SU-DHL-6 (cell line): ENCODE measurements around the gene CCNC.

Experiments used
- H2AFZ ChIP-seq: fragments of 200-600 bp; sonication (generic); 2 replicates; pipeline ENCODE4 v1.6.1; 2014; ENCODE audit warnings: low read depth, mild to moderate bottlenecking, moderate library complexity, mixed read lengths, antibody characterized with exemption, low read length; ENCODE audit not compliant: severe bottlenecking
- H3F3A ChIP-seq: fragments of 200-600 bp; shearing (Covaris generic); 2 replicates; pipeline ENCODE4 v1.6.0; 2016; ENCODE audit warnings: antibody characterized with exemption, mild to moderate bottlenecking; ENCODE audit not compliant: insufficient read depth
- H3K27ac ChIP-seq: fragments of 200-600 bp; sonication (generic); 2 replicates; pipeline ENCODE4 v1.5.1; 2016; ENCODE audit warnings: low read depth, mild to moderate bottlenecking, low read length, moderate library complexity, mixed read lengths
- H3K27me3 ChIP-seq: fragments of 200-600 bp; sonication (generic), shearing (Covaris generic); 2 replicates; pipeline ENCODE4 v1.6.0; 2014; ENCODE audit warnings: mild to moderate bottlenecking, low read length
- H3K36me3 ChIP-seq: fragments of 200-600 bp; sonication (generic); 2 replicates; pipeline ENCODE4 v1.6.1; 2014; ENCODE audit warnings: mild to moderate bottlenecking, low read length, mixed read lengths
- H3K4me2 ChIP-seq: fragments of 300-600, 200-600 bp; shearing (Covaris generic), sonication (generic); 2 replicates; pipeline ENCODE4 v1.6.0; 2014; ENCODE audit warnings: low read length, low read depth, mild to moderate bottlenecking; ENCODE audit not compliant: poor library complexity, severe bottlenecking
- H3K4me3 ChIP-seq: fragments of 200-600 bp; sonication (generic); 2 replicates; pipeline ENCODE4 v1.5.1; 2014; ENCODE audit warnings: antibody characterized with exemption, low read length, mild to moderate bottlenecking, mixed read lengths; ENCODE audit not compliant: insufficient read depth, poor library complexity, severe bottlenecking
- H3K79me2 ChIP-seq: fragments of 200-600 bp; sonication (generic); 2 replicates; pipeline ENCODE4 v1.6.1; 2014; ENCODE audit warnings: mild to moderate bottlenecking, low read length, moderate library complexity; ENCODE audit not compliant: insufficient read depth
- H3K9ac ChIP-seq: fragments of 200-600 bp; sonication (generic); 2 replicates; pipeline ENCODE4 v1.7.0; 2014; ENCODE audit warnings: mild to moderate bottlenecking, low read length
- H3K9me2 ChIP-seq: fragments of 200-600 bp; sonication (generic); replicated peaks from 2 replicates; pipeline ENCODE4 v1.6.1; 2014; ENCODE audit warnings: low read length; ENCODE audit not compliant: insufficient read depth
- H3K9me3 ChIP-seq: fragments of 200-600 bp; sonication (generic); 2 replicates; pipeline ENCODE4 v1.6.1; 2014; ENCODE audit warnings: low read length, mixed read lengths; ENCODE audit not compliant: insufficient read depth
- H4K20me1 ChIP-seq: fragments of 200-600 bp; sonication (generic); 2 replicates; pipeline ENCODE4 v1.6.1; 2014; ENCODE audit warnings: low read depth, mild to moderate bottlenecking, antibody characterized with exemption, low read length, moderate library complexity, mixed read lengths
- CTCF ChIP-seq: fragments of 200-600 bp; sonication (generic); IDR thresholded peaks from one replicate; pipeline ENCODE4 v1.5.1; 2017; ENCODE audit warnings: antibody characterized with exemption, mild to moderate bottlenecking, low read length, moderate library complexity; ENCODE audit not compliant: insufficient read depth, poor library complexity, severe bottlenecking
- EZH2phosphoT487 ChIP-seq: fragments of 200-600 bp; sonication (generic), shearing (Covaris generic); conservative IDR thresholded peaks from 2 replicates; pipeline ENCODE4 v1.6.1; 2018; ENCODE audit warnings: mild to moderate bottlenecking, antibody characterized with exemption, low read length, moderate library complexity, mixed read lengths

The CCNC gene

GRCh38 chr6:99507648-99508047 is 60.8 kb downstream of the CCNC start:
- H3K79me2 ChIP-seq: peaks cover 26% of the 10 kb centered on the region
- TF ChIP-seq CTCF (no peak), EZH2phosphoT487 (no peak)
- no peak overlapping the region for H3K4me3 ChIP-seq
- no peaks in the 10 kb centered on the region for H3K27me3 ChIP-seq
- H3K9me2 ChIP-seq: no peaks in the 10 kb centered on the region
- H3K36me3 ChIP-seq: peaks cover 17% of the 10 kb centered on the region; the same call in 1 of the 2 replicates
- H3F3A ChIP-seq: peaks cover 3% of the 10 kb centered on the region; the same call in 1 of the 2 replicates
- H3K27ac ChIP-seq: no peak overlapping the region
- H3K9ac ChIP-seq: no peak overlapping the region
- H3K9me3 ChIP-seq: no peaks in the 10 kb centered on the region
- no peak overlapping the region for H2AFZ ChIP-seq
- H4K20me1 ChIP-seq: no peaks in the 10 kb centered on the region
- no peak overlapping the region for H3K4me2 ChIP-seq

GRCh38 chr6:99501762-99502161 is 66.7 kb downstream of the CCNC start:
- TF ChIP-seq CTCF (no peak), EZH2phosphoT487 (no peak)
- H3K4me3 ChIP-seq: no peak overlapping the region
- no peak overlapping the region for H3K4me2 ChIP-seq
- no peak overlapping the region for H3K9ac ChIP-seq
- H3K9me2 ChIP-seq: no peaks in the 10 kb centered on the region
- no peaks in the 10 kb centered on the region for H3F3A ChIP-seq
- no peaks in the 10 kb centered on the region for H4K20me1 ChIP-seq
- peaks cover 25% of the 10 kb centered on the region; the same call in 1 of the 2 replicates for H3K36me3 ChIP-seq
- H2AFZ ChIP-seq: no peak overlapping the region
- H3K27ac ChIP-seq: no peak overlapping the region
- H3K79me2 ChIP-seq: no peaks in the 10 kb centered on the region
- no peaks in the 10 kb centered on the region for H3K9me3 ChIP-seq
- no peaks in the 10 kb centered on the region for H3K27me3 ChIP-seq

GRCh38 chr6:99498421-99498820 is 70.0 kb downstream of the CCNC start:
- Histone ChIP-seq H3K4me2 (no peak overlapping the region), H3F3A (no peaks in the 10 kb centered on the region), H3K36me3 (peaks cover 20% of the 10 kb centered on the region; the same call in 1 of the 2 replicates), H3K79me2 (no peaks in the 10 kb centered on the region), H4K20me1 (no peaks in the 10 kb centered on the region), H3K9ac (no peak overlapping the region), H3K27ac (no peak overlapping the region), H3K27me3 (no peaks in the 10 kb centered on the region), H2AFZ (no peak overlapping the region), H3K9me2 (no peaks in the 10 kb centered on the region), H3K9me3 (no peaks in the 10 kb centered on the region), H3K4me3 (no peak overlapping the region)
- no peak for TF ChIP-seq CTCF
- no peak for TF ChIP-seq EZH2phosphoT487
